ENCODE results near the gene LRP1B.
"Not testable (repeated sequence)": the region's sequence is repeated elsewhere in the genome, so short reads cannot be mapped to it uniquely, and the experiment has no call there.

The LRP1B gene

GRCh38 chr2:140654565-140654964 is 1476.3 kb downstream of the LRP1B start:
- H3K36me3 ChIP-seq, result no peaks in the 10 kb centered on the region
- no peak overlapping the region for H3K4me3 ChIP-seq (ENCODE audit: low read depth, low read length)
- no peak for TF ChIP-seq CTCF (IDR thresholded peaks at IDR 0.05; ENCODE audit: low read depth, low read length)
- no peak for DNase-seq
- no peaks in the 10 kb centered on the region for H3K27me3 ChIP-seq
- no peaks in the 10 kb centered on the region for H3K4me1 ChIP-seq
- no peaks in the 10 kb centered on the region for H3K9me3 ChIP-seq

DNA sequence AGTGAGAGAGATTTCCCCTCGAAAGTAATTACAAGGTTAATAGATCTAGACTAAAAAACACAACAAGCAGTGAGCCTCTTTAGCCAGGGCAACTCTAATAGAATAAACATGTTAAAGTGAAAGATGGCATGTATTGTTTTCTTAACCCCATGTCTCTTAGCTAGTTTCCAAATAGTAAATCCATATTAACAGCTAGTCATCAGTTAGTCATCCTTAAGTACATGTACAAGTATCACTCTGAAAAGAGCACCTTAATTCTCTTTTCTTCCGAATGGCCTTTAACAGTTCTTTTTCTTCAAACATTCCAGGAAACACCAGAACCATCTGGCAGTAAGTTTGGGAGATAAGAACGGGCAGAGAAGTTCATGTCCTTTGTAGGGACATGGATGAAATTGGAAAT is 1480.0 kb downstream of the LRP1B start:
- H3K27me3 ChIP-seq, result no peaks in the 10 kb centered on the region
- no peak for DNase-seq
- H3K4me3 ChIP-seq (ENCODE audit: low read depth, low read length), result no peak overlapping the region
- H3K36me3 ChIP-seq, result no peaks in the 10 kb centered on the region
- H3K4me1 ChIP-seq, result no peaks in the 10 kb centered on the region
- H3K9me3 ChIP-seq, result no peaks in the 10 kb centered on the region
- TF ChIP-seq CTCF (IDR thresholded peaks at IDR 0.05; ENCODE audit: low read depth, low read length), result no peak

GRCh38 chr2:140650134-140650533 is 1480.7 kb downstream of the LRP1B start:
- not testable (repeated sequence) for H3K9me3 ChIP-seq; H3K27me3 ChIP-seq; H3K4me1 ChIP-seq; H3K36me3 ChIP-seq; DNase-seq; H3K4me3 ChIP-seq (ENCODE audit: low read depth, low read length)

GRCh38 chr2:140648393-140648792 is 1482.4 kb downstream of the LRP1B start:
- H3K27me3 ChIP-seq, result no peaks in the 10 kb centered on the region
- no peak overlapping the region for H3K4me3 ChIP-seq (ENCODE audit: low read depth, low read length)
- TF ChIP-seq CTCF (IDR thresholded peaks at IDR 0.05; ENCODE audit: low read depth, low read length), result no peak
- H3K4me1 ChIP-seq, result no peaks in the 10 kb centered on the region
- H3K36me3 ChIP-seq, result no peaks in the 10 kb centered on the region
- H3K9me3 ChIP-seq, result no peaks in the 10 kb centered on the region
- DNase-seq, result no peak

DNA sequence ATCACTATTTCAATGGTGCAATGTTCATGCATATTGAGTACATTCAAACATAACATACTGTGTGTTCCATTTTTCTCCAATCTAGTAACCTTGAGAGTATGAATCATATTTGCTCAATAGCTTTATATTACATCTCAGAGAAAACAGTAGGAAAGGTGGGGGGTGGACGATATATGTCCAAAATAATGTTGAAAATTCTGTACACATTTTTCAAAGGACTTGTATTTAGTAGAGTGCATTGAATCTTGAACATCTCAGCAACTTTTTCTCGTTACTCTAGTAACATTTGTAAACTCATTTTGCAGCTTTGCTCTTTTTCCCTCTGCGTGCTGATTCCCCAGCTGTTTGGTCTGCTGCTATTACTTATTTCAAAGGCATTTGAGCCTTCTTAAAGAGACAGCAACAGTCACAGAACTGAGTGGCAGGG is 1487.0 kb downstream of the LRP1B start:
- DNase-seq, result no peak
- TF ChIP-seq CTCF (IDR thresholded peaks at IDR 0.05; ENCODE audit: low read depth, low read length), result no peak
- Histone ChIP-seq H3K27me3 (no peaks in the 10 kb centered on the region), H3K4me1 (no peaks in the 10 kb centered on the region), H3K4me3 (ENCODE audit: low read depth, low read length) (no peak overlapping the region), H3K9me3 (no peaks in the 10 kb centered on the region), H3K36me3 (no peaks in the 10 kb centered on the region)

- Histone ChIP-seq H3K27me3 (no peaks in the 10 kb centered on the region), H3K4me1 (no peaks in the 10 kb centered on the region), H3K36me3 (no peaks in the 10 kb centered on the region), H3K4me3 (ENCODE audit: low read depth, low read length) (no peak overlapping the region), H3K9me3 (no peaks in the 10 kb centered on the region)
- no peak for DNase-seq
- no peak for TF ChIP-seq CTCF (IDR thresholded peaks at IDR 0.05; ENCODE audit: low read depth, low read length)
Observed at GRCh38 chr2:140641163-140641562, 1489.7 kb downstream of the LRP1B start.

GRCh38 chr2:140639628-140640027 is 1491.2 kb downstream of the LRP1B start:
- no peaks in the 10 kb centered on the region for H3K9me3 ChIP-seq
- no peak for TF ChIP-seq CTCF (IDR thresholded peaks at IDR 0.05; ENCODE audit: low read depth, low read length)
- no peaks in the 10 kb centered on the region for H3K27me3 ChIP-seq
- H3K4me3 ChIP-seq (ENCODE audit: low read depth, low read length), result no peak overlapping the region
- no peak for DNase-seq
- no peaks in the 10 kb centered on the region for H3K4me1 ChIP-seq
- no peaks in the 10 kb centered on the region for H3K36me3 ChIP-seq
